Ramos (cell line): ENCODE results near the gene DGKH.
"Not testable (repeated sequence)": the region's sequence is repeated elsewhere in the genome, so short reads cannot be mapped to it uniquely, and the experiment has no call there.

ENCODE experiments used
- in situ Hi-C: fragments of 300-500 bp; cut with MboI; formaldehyde crosslinking; loops from one replicate; pipeline ENCODE4 v1.14.3; 2022; ENCODE audit warnings: low sequenced_read_pairs; ENCODE audit not compliant: unreplicated experiment

DGKH gene

DNA sequence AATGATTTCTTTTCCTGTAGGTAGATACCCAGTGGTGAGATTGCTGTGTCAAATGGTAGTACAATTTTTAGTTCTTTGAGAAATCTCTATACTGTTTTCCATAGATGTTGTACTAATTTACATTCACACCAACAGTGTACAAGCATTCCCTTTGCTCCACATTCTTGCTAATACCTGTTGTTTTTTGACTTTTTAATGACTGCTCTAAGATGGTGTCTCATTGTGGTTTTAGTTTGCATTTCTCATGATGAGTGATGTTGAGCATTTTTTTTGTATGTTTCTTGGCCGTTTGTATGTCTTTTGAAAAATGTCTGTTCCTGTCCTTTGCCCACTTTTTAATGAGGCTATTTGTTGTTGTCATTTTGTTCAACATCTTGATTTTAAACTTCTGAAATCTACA, 103.3 kb downstream of the DGKH start:
- in situ Hi-C loops, result no loop called here

DNA sequence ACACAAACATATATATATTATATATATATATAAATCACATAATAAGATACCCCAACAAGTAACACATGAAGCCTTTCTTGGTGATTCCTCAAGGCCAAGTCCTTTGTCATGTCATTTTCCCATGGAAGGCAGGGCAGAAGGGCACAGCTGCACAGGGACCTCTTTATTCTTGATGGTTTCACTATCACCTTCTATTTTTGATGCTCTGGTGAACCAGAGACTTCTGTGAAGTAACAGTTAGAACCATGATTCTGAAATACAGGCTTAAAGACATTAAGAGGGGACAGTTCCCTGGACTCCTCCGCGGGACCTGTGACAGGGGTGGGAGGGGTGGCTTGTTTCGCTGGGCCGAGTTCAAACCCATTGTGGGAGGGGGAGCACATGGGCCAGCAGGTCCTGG, 104.0 kb downstream of the DGKH start:
- in situ Hi-C loops, result no loop called here

DNA sequence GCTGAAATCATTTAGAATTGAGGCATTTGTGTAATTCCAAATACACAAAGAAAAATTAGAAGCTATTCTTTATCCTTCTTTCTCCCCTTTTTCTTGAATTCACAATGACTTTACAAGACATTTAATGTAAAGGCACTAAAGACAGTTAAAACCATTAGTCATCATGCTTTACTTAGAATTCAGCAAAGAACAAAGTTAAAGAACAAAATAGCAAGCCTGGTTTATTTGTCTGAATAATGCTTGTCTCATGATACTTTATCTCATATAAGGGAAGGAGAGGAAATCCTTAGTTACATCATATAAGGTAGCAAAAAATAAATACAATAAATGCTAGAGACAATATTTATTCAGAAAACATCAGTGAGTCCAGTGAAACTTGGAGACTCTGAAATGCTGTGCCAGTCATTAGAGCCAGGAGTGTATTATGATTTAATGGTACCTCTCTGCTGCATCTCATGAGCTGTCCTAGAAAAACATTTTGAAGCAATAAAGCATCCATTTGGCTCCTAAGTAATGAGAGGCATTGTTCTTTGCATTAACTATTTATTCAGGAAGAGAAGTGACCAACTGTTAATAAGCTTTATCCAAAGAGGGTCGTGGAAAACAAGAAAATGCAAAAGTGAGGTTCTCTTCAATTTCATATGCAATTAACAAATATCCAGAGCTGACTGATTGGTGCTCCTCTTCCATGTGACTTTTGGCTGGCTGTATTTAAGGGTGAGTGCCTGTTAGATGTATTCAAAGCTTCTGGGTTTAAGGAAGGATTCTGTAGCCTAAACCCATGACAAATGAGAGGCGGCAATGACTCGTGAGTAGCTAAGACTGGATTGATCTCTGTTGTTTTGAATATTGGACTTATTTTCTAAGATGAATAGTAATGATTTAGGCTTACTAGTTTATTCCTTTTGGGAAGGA, 105.0 kb downstream of the DGKH start:
- in situ Hi-C loops, result no loop called here

DNA sequence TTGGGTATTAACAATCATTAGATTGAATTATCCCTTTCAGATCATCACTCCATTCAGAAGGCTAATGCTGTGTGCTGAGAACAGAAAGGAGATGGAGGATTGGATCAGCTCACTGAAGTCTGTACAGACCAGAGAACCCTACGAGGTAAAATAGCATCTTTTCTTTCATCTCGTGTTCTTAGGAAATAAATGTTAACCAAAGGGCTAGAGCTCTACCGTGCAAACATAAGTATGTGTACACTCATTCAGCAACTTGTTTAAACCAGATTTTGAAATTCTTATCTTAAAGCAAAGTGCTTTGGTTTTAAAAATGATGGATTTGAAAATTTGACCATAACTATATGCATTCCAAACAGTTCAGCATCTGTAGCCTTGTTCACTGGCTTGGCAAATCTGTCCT, 106.8 kb downstream of the DGKH start:
- in situ Hi-C loops, result no loop called here

DNA sequence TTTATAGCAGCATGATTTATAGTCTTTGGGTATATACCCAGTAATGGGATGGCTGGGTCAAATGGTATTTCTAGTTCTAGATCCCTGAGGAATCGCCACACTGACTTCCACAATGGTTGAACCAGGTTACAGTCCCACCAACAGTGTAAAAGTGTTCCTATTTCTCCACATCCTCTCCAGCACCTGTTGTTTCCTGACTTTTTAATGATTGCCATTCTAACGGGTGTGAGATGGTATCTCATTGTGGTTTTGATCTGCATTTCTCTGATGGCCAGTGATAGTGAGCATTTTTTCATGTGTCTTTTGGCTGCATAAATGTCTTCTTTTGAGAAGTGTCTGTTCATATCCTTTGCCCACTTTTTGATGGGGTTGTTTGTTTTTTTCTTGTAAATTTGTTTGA, 114.9 kb downstream of the DGKH start:
- in situ Hi-C loops, result not testable (repeated sequence)

DNA sequence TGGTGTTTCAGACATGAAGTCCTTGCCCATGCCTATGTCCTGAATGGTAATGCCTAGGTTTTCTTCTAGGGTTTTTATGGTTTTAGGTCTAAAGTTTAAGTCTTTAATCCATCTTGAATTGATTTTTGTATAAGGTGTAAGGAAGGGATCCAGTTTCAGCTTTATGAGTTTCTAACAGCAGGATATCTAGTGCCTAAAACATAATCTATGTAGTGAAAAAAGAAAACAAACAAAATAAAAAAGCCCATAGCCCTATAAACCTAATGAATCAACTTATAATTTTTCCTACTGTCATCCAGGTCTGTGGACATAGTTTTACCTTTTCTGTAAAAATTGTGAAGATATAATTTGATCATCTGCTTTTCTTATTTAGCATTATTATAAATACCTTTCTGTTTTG, 115.5 kb downstream of the DGKH start:
- in situ Hi-C loops, result not testable (repeated sequence)

DNA sequence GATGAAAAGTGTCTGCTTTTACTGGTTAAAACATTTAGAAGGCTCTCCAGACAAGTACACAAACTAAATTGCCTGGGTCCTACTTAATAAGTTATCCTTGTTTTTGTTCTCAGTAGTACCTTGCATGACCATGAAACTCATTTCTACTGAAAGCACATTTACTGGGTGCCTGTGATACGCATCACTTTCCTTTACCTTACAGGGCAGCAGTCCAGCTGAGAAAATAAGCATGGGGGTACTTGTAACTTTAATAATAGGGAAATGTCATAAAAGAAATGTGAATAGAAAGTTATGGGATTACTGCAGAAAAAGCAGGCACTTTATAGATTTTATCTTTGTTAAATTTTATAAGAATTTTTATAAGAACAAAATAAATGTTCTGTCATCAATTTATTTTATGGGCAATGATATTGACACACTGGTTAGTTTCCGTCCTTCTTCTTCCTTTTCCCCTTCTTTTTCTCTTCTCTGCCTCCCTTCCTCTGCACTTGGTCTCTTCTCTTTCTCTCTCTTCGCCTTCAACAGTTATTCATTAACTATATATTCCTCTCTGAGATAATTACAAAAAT, 116.2 kb downstream of the DGKH start:
- in situ Hi-C loops, result no loop called here

DNA sequence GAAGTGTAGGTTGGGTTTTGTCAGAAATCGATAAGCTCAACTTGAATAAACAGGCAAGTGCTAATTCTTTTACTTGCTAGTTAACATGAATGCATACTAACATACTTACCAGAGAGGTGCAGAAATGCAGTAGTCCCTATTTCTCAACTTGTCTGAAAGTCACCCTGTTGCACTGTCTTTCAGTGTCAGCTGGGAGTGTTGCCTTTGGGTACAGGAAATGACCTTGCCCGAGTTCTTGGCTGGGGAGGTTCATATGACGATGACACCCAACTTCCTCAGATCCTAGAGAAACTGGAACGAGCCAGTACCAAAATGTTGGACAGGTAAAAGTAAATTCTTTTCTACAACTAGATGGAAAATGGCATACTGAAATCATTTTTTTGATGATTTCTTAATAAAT, 120.0 kb downstream of the DGKH start:
- in situ Hi-C loops, result no loop called here

DNA sequence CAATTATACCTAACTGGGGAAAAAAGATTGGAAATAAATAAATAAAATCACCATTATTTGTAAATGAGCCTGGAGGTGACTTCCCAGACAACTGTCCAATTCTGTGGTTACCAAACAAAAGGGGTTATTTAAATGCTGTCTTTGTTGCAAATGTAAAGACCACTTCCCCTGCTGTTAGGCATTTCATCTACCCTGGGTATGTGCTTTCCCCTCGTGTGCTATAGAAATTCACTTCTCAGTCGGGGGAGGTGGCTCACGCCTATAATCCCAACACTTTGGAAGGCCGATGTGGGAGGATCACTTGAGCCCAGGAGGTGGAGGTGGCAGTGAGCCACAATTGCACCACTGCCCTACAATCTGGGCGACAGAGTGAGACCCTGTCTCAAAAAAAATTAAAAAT, 121.6 kb downstream of the DGKH start:
- in situ Hi-C loops, result no loop called here

DNA sequence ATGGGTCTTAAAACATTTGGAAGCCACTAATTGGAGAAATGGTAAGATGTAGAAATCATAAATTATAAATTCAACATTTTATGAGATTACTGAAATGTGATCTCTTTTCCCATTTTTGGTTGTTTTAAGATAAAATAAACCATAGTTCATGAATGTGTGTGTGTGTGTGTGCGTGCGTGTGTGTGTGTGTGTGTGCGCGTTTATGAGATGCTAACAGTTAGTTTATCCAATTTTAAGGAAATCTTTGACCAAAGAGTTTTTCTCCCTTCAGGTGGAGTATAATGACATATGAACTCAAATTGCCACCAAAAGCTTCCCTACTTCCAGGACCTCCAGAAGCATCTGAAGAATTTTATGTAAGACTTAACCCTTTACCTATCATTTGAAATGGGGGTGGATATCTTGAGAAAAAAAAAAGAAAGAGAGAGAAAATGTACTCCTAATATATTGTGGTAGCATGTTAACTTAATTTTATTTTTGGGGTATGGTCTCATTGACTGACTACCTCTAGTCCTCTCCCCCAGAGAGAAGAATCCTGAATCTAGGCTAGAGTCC, 125.4 kb downstream of the DGKH start:
- in situ Hi-C loops, result no loop called here

DNA sequence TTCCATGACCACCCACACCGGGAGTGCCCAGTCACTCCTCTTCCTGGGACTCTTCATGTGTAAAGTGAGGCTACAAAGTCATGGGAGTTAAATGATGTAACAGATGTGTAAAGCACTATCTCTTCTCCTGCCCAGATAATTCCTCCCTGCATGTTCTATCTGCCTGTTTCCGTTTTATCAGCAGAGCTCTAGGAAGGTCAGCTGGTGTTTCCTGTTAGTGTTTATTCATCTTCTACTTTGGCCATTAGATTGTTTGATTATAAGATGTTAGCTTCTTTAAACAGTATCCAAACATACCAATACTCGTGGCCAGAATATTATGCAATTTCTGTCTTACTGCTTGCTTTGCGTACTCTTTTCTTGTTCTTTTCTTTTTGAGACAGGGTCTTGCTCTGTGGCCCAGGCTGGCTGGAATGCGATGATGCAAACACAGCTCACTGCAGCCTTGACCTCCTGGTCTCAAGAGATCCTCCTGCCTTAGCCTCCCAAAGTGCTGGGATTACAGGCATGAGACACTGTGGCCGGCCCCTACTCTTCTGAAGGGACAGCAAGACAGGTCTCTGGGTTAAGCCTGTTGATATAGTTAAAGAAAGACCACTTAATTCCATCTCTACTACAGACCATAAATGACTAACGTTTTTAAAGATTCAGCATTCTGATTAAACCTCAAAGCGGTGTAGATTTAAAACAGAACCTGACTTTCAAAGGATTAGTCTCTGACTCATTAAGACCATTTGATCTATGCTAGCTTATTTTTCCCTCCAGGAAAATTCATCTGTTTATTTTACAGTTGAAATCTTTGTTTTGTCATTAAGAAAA, 126.1 kb downstream of the DGKH start:
- in situ Hi-C loops, result no loop called here

DNA sequence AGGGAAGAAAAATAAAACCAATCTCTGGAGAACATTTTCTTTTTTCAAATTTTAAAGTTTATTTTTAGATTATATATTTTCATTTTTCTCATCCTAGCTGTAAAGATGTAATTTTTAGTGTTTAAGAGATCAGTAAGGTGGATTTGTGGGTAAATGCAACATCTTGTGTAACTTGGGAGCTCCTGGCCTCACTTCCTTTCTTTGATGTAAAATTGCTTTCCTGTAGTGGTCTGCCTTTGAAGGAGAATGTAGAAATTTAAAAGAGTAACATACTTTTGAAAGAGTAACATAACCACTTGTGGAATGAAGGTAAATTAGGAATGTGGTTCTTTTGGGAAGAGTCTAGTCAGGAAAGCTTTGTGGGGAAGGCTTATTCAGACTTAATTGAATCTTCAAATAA, 127.8 kb downstream of the DGKH start:
- in situ Hi-C loops, result no loop called here

DNA sequence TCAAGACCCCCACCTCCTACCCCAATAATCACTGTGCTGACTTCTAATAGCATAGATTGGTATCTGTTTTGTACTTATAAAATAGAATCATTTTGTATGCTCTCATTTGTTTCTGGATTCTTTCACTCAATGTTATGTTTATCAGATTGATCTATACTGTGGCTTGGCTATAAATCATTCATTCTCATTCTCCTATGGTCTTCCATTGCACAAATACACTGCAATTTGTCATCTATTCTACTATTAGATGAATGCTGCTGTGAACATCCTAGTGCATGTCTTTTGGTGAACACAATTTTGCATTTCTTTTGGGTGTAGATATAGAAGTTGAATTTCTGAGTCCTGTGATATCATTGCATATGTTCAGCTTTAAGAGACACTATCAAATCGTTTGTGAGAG, 128.7 kb downstream of the DGKH start:
- in situ Hi-C loops, result no loop called here

DNA sequence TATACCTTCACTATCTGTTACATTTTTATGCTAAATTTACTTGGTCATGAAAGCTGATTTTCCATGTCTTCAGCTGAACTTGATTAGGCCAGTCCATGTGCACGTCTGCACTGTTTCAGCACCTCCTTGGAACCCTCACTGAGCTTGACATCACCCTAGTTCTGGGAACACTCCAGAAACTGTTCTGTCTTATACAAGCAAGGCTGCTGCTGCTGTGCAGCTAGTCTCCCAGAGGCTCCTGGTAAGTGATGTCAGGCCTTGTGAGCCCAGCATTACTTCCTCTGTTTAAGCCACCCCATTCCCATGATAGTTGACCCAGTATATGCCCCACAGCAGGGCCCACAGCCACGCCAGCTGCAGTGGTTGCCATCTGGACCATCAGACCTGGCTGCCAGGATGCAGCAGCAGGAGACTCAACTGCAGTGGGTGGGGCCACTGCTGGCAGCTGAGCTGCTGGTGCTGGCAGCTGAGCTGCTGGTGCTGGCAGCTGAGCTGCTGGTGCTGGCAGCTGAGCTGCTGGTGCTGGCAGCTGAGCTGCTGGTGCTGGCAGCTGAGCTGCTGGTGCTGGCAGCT, 133.0 kb downstream of the DGKH start:
- in situ Hi-C loops, result no loop called here

DNA sequence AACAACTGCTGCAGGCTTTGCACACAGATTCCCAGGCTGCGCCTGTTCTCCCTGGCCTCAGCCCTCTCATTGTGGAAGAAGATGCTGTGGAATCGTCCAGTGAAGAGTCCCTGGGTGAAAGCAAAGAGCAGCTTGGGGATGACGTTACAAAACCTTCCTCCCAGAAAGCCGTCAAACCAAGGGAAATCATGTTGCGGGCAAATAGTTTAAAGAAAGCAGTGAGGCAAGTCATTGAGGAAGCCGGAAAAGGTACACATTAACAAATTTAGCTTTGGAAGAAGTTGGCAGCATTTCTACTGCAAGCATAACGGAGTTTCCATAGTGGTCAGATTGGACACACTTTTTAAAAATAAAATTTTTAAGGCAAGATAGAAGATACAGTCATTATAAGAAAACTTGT, 140.6 kb downstream of the DGKH start:
- in situ Hi-C loops, result no loop called here

DNA sequence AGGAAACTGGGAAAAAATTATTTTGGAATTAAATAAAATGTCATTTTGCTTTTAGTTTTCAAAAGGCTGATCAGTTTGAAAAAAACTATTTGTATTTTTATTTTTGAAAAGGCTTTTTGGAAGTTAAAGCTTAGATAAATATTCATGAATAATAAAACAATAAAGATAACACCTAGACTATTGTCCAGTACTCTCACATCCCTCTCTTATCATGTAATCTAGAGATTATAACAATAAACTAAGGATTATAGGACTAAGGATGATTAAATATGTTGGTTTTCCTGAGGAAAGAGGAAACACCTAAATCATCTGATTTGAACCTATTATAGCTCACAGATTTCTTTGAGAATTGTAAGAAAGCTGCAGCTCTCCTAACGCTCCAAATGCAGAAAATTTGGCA, 142.1 kb downstream of the DGKH start:
- in situ Hi-C loops, result no loop called here

DNA sequence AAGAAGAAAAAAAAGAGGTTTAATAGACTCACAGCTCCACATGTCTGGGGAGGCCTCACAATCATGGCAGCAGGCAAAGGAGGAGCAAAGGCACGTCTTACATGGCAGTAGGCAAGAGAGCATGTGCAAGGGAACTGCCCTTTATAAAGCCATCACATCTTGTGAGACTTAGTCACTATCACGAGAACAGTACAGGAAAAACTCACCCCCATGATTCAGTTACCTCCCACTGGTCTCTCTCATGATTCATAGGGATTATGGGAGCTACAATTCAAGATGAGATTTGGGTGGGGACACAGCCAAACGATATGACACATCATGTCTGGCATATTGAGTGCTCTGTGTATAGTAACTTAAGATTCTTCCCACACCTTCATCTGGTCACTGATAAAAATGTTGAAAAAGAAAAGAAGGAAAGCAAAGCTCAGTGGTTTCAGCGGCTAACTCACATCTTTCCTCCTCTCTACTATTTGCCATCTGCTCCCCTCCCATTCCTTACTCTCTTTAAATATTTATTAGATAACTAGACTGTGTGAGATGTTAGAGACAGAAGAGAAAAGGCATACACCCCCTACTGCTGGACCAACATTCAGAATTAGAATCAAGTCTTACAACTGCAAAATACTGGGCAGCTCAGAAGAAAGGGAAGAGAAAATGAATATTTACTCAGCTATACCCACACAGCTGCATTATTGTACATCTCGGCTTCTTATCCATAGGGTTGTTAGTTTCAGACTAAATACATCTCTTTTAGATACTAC, 163.4 kb downstream of the DGKH start:
- in situ Hi-C loops, result loop anchor here (10.0 kb wide), 1 partner anchor 547 kb away; no protein-coding TSS in a partner anchor

DNA sequence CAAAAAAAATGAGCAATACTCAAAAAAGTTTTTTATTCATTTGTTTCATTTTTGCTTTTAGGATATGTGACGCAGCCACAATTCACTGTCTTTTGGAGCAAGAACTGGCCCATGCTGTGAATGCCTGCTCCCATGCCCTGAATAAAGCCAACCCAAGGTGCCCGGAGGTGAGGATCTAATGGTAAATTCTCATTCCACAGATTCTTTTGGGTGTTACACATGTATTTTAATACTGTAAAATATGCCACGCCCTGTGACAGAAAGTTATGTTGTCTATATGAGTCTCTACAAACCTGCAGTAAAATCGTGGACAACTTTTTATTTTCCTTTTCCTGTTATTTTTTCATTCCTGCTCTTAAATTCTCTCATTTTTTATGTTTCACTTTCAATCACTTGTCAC, 166.0 kb downstream of the DGKH start:
- in situ Hi-C loops, result loop anchor here (10.0 kb wide), 1 partner anchor 550 kb away; no protein-coding TSS in a partner anchor

DNA sequence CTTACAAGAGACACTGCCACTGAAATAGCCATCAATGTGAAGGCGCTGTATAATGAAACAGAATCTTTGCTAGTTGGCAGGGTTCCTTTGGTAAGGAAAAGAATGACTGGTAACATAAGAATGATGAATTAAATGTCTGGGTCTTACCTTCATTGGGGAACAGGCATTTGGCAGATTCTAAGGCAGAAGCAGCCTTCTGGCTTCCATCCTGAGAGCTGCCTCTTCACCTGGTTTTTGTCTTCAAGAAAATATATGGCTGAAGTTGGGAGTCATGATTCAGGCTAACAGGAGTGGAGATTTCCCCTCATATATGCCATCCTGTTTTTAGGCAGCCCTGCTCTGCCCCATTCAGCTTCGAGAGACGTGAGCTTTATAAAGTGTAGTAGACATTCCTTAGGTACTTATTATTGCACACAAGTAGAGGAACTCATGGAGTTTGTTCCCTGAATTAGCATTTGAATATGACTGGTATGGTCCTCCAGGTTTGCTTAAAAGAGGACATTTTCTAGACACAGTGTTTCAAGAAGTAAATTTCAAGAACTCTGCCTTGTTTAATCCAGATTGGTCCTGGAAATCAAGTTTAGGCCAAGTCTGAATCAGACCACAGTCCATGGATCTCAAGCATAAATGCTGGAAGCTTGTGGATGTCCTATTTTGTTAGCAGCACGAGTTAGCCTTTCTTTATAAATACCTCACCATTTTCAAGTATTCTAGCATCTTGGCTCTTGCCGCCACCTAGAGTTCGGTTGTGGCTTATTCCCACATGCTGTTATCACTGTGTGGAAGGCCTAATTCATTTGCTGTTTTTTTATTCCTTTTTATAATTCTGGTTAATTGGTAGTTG, 167.4 kb downstream of the DGKH start:
- in situ Hi-C loops, result loop anchor here (10.0 kb wide), 1 partner anchor 551 kb away; no protein-coding TSS in a partner anchor
